ENCODE results near the gene C1QTNF12. TPM values are rescaled to one million over a fixed set of nuclear protein-coding genes. Genes with fewer than 3 reads are reported as not detected.

The C1QTNF12 gene
- total RNA-seq, 1 experiment from 2014 or later: 4.4 TPM

DNA sequence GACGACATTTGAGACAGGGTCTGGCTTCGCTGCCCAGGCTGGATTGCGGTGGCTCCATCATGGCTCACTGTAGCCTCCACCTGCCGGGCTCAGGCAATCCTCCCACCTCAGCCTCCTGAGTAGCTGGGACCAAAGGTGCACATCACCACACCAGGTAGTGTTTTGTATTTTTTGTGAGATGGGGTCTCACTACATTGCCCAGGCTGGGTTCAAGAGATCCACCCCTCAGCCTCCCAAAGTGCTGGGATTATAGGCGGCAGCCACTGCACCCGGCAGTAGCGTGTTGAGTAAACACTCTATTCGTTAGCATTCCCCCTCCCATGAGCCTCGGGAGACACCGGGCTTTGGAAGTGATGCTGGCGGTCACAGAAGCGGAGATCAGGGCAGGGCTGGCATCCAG, 6.8 kb upstream of the C1QTNF12 start:
- no peak for DNase-seq
- Histone ChIP-seq H2AK5ac (ENCODE audit: insufficient read length, low read length) (no peak overlapping the region), H2BK15ac (ENCODE audit: low read depth, low read length) (no peak overlapping the region), H2BK120ac (ENCODE audit: low read depth, low read length, poor library complexity, severe bottlenecking) (no peak overlapping the region), H2BK12ac (ENCODE audit: insufficient read length, low read depth, low read length) (no peak overlapping the region), H3K4me1 (ENCODE audit: insufficient read depth, low read length) (no peaks in the 10 kb centered on the region), H3K23me2 (ENCODE audit: insufficient read length, low read depth, low read length, poor library complexity, severe bottlenecking) (no peaks in the 10 kb centered on the region), H3K79me1 (ENCODE audit: insufficient read depth, low read depth, low read length, poor library complexity, severe bottlenecking) (no peaks in the 10 kb centered on the region), H3K23ac (ENCODE audit: insufficient read length, low read depth, low read length) (no peak overlapping the region), H3K4me2 (ENCODE audit: insufficient read depth, insufficient read length, low read length) (no peak overlapping the region), H3T11ph (ENCODE audit: low read length) (no peak overlapping the region), H4K8ac (replicated peaks; ENCODE audit: insufficient read length, low read depth, low read length) (no peak overlapping the region), H3K27me3 (ENCODE audit: insufficient read depth, low read length) (no peaks in the 10 kb centered on the region), H3K79me2 (ENCODE audit: insufficient read depth, low read length) (no peaks in the 10 kb centered on the region), H2BK20ac (ENCODE audit: low read depth, low read length, poor library complexity, severe bottlenecking) (no peak overlapping the region), H2BK5ac (ENCODE audit: insufficient read length, low read length) (no peak overlapping the region), H3K9me3 (ENCODE audit: control insufficient read depth, low read depth, low read length) (no peaks in the 10 kb centered on the region), H4K5ac (ENCODE audit: insufficient read length, low read depth, low read length) (no peak overlapping the region), H4K91ac (ENCODE audit: insufficient read length, low read depth, low read length) (no peak overlapping the region), H3K18ac (ENCODE audit: insufficient read length, low read depth, low read length) (no peak overlapping the region), H3K27ac (ENCODE audit: insufficient read length, low read depth, low read length) (no peak overlapping the region), H3K4ac (ENCODE audit: low read depth, low read length) (no peak overlapping the region), H3K56ac (ENCODE audit: insufficient read length, low read depth, low read length) (no peak overlapping the region), H4K20me1 (ENCODE audit: control insufficient read depth, insufficient read depth, insufficient read length) (no peaks in the 10 kb centered on the region), H3K14ac (ENCODE audit: insufficient read depth, low read length) (no peak overlapping the region), H3K9ac (ENCODE audit: extremely low read depth, insufficient read length, low read length) (no peak overlapping the region), H2AFZ (ENCODE audit: low read length) (no peak overlapping the region)
- Mint-ChIP-seq H3K9me3 (no peaks in the 10 kb centered on the region; a peak in 2 of 5 replicates), H3K4me1 (peaks cover 12 to 20% of the 10 kb centered on the region in 2 experiments), H3K4me3 (no peak overlapping the region), H3K36me3 (ENCODE audit: insufficient read depth in 1 of 3, low read depth in 3 of 3) (peaks cover 16 to 55% (median 50%) of the 10 kb centered on the region in 3 experiments; a peak in 6 of 7 replicates), H3K27me3 (ENCODE audit: low read depth) (peaks cover 1% of the 10 kb centered on the region; the same call in 1 of the 2 replicates), H3K27ac (no peak overlapping the region; a peak in 1 of 7 replicates)
- TF ChIP-seq, protein P1, sequence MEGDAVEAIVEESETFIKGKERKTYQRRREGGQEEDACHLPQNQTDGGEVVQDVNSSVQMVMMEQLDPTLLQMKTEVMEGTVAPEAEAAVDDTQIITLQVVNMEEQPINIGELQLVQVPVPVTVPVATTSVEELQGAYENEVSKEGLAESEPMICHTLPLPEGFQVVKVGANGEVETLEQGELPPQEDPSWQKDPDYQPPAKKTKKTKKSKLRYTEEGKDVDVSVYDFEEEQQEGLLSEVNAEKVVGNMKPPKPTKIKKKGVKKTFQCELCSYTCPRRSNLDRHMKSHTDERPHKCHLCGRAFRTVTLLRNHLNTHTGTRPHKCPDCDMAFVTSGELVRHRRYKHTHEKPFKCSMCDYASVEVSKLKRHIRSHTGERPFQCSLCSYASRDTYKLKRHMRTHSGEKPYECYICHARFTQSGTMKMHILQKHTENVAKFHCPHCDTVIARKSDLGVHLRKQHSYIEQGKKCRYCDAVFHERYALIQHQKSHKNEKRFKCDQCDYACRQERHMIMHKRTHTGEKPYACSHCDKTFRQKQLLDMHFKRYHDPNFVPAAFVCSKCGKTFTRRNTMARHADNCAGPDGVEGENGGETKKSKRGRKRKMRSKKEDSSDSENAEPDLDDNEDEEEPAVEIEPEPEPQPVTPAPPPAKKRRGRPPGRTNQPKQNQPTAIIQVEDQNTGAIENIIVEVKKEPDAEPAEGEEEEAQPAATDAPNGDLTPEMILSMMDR (conservative IDR thresholded peaks at IDR 0.05): no peak
- no CpG with 5 or more reads among the region's 12 CpGs for WGBS (ENCODE audit: extremely low coverage, insufficient read length, low lambda C conversion rate)
